Measurements from ENCODE around the gene MAOB.

MAOB gene

DNA sequence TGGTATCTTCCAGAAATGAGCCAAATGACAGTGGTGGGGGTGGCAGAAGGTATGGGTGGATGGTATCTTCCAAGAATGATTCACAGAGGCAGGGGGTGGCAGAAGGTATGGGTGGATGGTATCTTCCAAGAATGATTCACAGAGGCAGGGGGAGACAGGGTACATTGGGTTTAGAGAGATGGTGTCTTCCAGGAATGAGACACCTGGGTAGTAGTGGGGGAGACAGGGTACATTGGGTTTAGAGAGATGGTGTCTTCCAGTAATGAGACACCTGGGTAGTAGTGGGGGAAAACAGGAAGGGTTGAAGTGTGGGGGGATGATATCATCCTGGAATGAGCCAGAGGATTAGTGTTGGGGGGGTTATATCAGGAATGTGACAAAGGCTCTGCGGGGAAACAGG lies 164.2 kb downstream of the MAOB start:
- H3K4me3 ChIP-seq (ENCODE audit: low read length), result no peak overlapping the region
- no peak for DNase-seq (ENCODE audit: low read depth)
- TF ChIP-seq, protein P1, sequence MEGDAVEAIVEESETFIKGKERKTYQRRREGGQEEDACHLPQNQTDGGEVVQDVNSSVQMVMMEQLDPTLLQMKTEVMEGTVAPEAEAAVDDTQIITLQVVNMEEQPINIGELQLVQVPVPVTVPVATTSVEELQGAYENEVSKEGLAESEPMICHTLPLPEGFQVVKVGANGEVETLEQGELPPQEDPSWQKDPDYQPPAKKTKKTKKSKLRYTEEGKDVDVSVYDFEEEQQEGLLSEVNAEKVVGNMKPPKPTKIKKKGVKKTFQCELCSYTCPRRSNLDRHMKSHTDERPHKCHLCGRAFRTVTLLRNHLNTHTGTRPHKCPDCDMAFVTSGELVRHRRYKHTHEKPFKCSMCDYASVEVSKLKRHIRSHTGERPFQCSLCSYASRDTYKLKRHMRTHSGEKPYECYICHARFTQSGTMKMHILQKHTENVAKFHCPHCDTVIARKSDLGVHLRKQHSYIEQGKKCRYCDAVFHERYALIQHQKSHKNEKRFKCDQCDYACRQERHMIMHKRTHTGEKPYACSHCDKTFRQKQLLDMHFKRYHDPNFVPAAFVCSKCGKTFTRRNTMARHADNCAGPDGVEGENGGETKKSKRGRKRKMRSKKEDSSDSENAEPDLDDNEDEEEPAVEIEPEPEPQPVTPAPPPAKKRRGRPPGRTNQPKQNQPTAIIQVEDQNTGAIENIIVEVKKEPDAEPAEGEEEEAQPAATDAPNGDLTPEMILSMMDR (conservative IDR thresholded peaks at IDR 0.05; ENCODE audit: low read length), result no peak

DNA sequence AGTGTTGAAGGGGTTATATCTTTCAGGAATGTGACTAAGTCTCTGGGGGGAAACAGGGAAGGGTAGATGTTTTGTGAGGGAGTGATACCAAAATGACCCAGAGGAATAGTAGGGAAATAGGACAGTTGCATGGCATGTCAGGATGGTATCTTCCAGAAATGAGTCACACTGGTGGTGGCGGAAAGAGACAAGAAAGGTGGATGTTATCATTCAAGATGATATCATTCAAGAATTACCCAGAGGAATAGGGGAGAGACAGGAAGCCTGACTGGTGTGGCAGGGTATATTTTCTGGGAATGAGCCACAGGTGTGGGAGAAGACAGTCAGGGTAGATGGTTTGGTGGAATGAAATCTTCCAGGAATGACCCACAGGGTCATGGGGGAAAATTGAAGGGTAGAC lies 165.1 kb downstream of the MAOB start:
- no peak overlapping the region for H3K4me3 ChIP-seq (ENCODE audit: low read length)
- DNase-seq (ENCODE audit: low read depth), result no peak
- TF ChIP-seq, protein P1 (conservative IDR thresholded peaks at IDR 0.05; ENCODE audit: low read length), result no peak

DNA sequence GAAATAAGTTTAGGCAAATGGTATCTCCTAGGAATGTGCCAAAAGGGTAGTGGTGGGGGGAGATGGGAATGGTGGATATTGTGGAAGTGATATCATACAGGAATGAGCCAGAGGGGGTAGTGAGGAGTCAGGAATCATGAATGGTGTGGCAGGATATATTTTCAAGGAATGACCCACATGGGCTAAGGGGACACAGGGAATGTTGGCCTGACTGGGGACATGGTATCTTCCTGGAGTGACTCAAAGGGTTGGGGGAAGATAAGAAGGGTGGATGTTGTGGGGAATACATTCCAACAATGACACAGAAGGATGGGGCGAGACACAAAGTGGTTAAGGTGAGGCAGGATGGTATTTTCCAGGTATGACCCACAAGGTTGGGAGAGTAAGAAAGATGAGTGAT lies 165.6 kb downstream of the MAOB start:
- TF ChIP-seq, protein P1 (conservative IDR thresholded peaks at IDR 0.05; ENCODE audit: low read length), result no peak
- no peak for DNase-seq (ENCODE audit: low read depth)
- H3K4me3 ChIP-seq (ENCODE audit: low read length), result no peak overlapping the region

All from AG10803 (cell line).